Activated CD8-positive, alpha-beta T cell treated with anti-CD3 and anti-CD28 coated beads, Interleukin-2, amount 10 ng/mL, durations not matched to agents 7 days and 5 days (primary cell): ENCODE data around the gene ATP11A. TPM values are rescaled to one million over a fixed set of nuclear protein-coding genes. Genes with fewer than 3 reads are reported as not detected.

Experiments used
- ATAC-seq: fragments of 150-1000 bp; cut with Tn5 transposase; one replicate; pipeline ENCODE4 v1.10.0; 2021; ENCODE audit warnings: moderate library complexity
- CTCF ChIA-PET: fragments of 350-600 bp; sonication (Branson Sonifier 250); formaldehyde crosslinking; loops from one replicate; lab custom pipeline; 2021; ENCODE audit warnings: antibody characterized with exemption; lab: Charles Lee
- POLR2A ChIA-PET: fragments of 350-600 bp; sonication (Branson Sonifier 250); formaldehyde crosslinking; loops from one replicate; lab custom pipeline; 2021; ENCODE audit warnings: antibody characterized with exemption; lab: Charles Lee
- DNase-seq: peaks from one replicate; pipeline ENCODE4 v3.0.0-alpha.2; 2020
- H3K27ac Mint-ChIP-seq: one replicate; pipeline ENCODE4 v1.8.0; 2021; ENCODE audit warnings: mild to moderate bottlenecking, mixed read lengths
- H3K27me3 Mint-ChIP-seq: one replicate; pipeline ENCODE4 v1.8.0; 2021; ENCODE audit warnings: low read depth, mixed read lengths
- H3K36me3 Mint-ChIP-seq: one replicate; pipeline ENCODE4 v1.8.0; 2021; ENCODE audit warnings: low read depth, mixed read lengths
- H3K4me1 Mint-ChIP-seq: one replicate; pipeline ENCODE4 v1.8.0; 2021; ENCODE audit warnings: low read depth, mixed read lengths
- H3K4me3 Mint-ChIP-seq: one replicate; pipeline ENCODE4 v1.8.0; 2021; ENCODE audit warnings: mild to moderate bottlenecking, mixed read lengths
- H3K9me3 Mint-ChIP-seq: one replicate; pipeline ENCODE4 v1.8.0; 2022; ENCODE audit warnings: mixed read lengths; ENCODE audit not compliant: insufficient read depth
- total RNA-seq, 2 experiments: library from RNA; stranded (reverse); gene quantifications; one replicate each; pipeline ENCODE4 v1.2.3, GENCODE V29; 2021

ATP11A gene
- total RNA-seq, 2 experiments from 2014 or later = 35.6 to 38.3 TPM

GRCh38 chr13:112888238-112889111 is 198.6 kb downstream of the ATP11A start:
- Mint-ChIP-seq H3K27me3 (peaks cover 8% of the 10 kb centered on the region), H3K27ac (no peak overlapping the region), H3K9me3 (no peaks in the 10 kb centered on the region), H3K4me3 (no peak overlapping the region), H3K4me1 (peaks cover 7% of the 10 kb centered on the region), H3K36me3 (no peaks in the 10 kb centered on the region)
- no peak for DNase-seq
- ATAC-seq = no peak
- CTCF ChIA-PET = no interaction called here
- POLR2A ChIA-PET = no interaction called here

GRCh38 chr13:112889351-112890290 is 199.8 kb downstream of the ATP11A start:
- no peak for DNase-seq
- ChIA-PET POLR2A (no interaction called here), CTCF (no interaction called here)
- Mint-ChIP-seq H3K4me1 (peaks cover 8% of the 10 kb centered on the region), H3K27me3 (peaks cover 9% of the 10 kb centered on the region), H3K4me3 (no peak overlapping the region), H3K27ac (no peak overlapping the region), H3K36me3 (no peaks in the 10 kb centered on the region), H3K9me3 (no peaks in the 10 kb centered on the region)
- no peak for ATAC-seq

GRCh38 chr13:112890316-112891145 is 200.7 kb downstream of the ATP11A start:
- Mint-ChIP-seq H3K4me1 (peaks cover 10% of the 10 kb centered on the region), H3K27ac (no peak overlapping the region), H3K9me3 (no peaks in the 10 kb centered on the region), H3K36me3 (no peaks in the 10 kb centered on the region), H3K4me3 (no peak overlapping the region), H3K27me3 (peaks cover 11% of the 10 kb centered on the region)
- no peak for ATAC-seq
- no peak for DNase-seq
- ChIA-PET POLR2A (no interaction called here), CTCF (no interaction called here)

GRCh38 chr13:112891477-112892401 is 201.9 kb downstream of the ATP11A start:
- Mint-ChIP-seq H3K27me3 (peaks cover 11% of the 10 kb centered on the region), H3K36me3 (no peaks in the 10 kb centered on the region), H3K27ac (no peak overlapping the region), H3K9me3 (no peaks in the 10 kb centered on the region), H3K4me1 (peaks cover 10% of the 10 kb centered on the region), H3K4me3 (no peak overlapping the region)
- ChIA-PET POLR2A (no interaction called here), CTCF (no interaction called here)
- ATAC-seq = no peak
- DNase-seq = no peak

GRCh38 chr13:112892426-112893206 is 202.8 kb downstream of the ATP11A start:
- Mint-ChIP-seq H3K9me3 (no peaks in the 10 kb centered on the region), H3K27ac (no peak overlapping the region), H3K4me3 (no peak overlapping the region), H3K27me3 (peaks cover 11% of the 10 kb centered on the region), H3K4me1 (peaks cover 10% of the 10 kb centered on the region), H3K36me3 (no peaks in the 10 kb centered on the region)
- DNase-seq = no peak
- POLR2A ChIA-PET = no interaction called here
- CTCF ChIA-PET = interaction anchor here (1.2 kb wide), 1 partner anchor 50 kb away, joined by 3 read pairs; no protein-coding TSS in a partner anchor
- no peak for ATAC-seq

- ChIA-PET POLR2A (no interaction called here), CTCF (interaction anchor here (1.2 kb wide), 1 partner anchor 50 kb away, joined by 3 read pairs; no protein-coding TSS in a partner anchor)
- Mint-ChIP-seq H3K27me3 (peaks cover 11% of the 10 kb centered on the region), H3K4me1 (peaks cover 10% of the 10 kb centered on the region), H3K36me3 (no peaks in the 10 kb centered on the region), H3K4me3 (no peak overlapping the region), H3K9me3 (no peaks in the 10 kb centered on the region), H3K27ac (no peak overlapping the region)
- no peak for DNase-seq
- ATAC-seq = no peak
Observed at GRCh38 chr13:112893207-112893569, 203.3 kb downstream of the ATP11A start.

- Mint-ChIP-seq H3K4me1 (peaks cover 10% of the 10 kb centered on the region), H3K36me3 (no peaks in the 10 kb centered on the region), H3K27me3 (peaks cover 11% of the 10 kb centered on the region), H3K4me3 (no peak overlapping the region), H3K27ac (no peak overlapping the region), H3K9me3 (no peaks in the 10 kb centered on the region)
- no peak for DNase-seq
- CTCF ChIA-PET = interaction anchor here (1.2 kb wide), 1 partner anchor 49 kb away, joined by 3 read pairs; no protein-coding TSS in a partner anchor
- ATAC-seq = peak; percentile 61
- POLR2A ChIA-PET = no interaction called here
Observed at GRCh38 chr13:112893570-112894422, 204.0 kb downstream of the ATP11A start.

GRCh38 chr13:112894423-112894672 is 204.5 kb downstream of the ATP11A start:
- Mint-ChIP-seq H3K27me3 (peaks cover 11% of the 10 kb centered on the region), H3K36me3 (no peaks in the 10 kb centered on the region), H3K4me3 (no peak overlapping the region), H3K9me3 (no peaks in the 10 kb centered on the region), H3K4me1 (peaks cover 10% of the 10 kb centered on the region), H3K27ac (no peak overlapping the region)
- ChIA-PET POLR2A (no interaction called here), CTCF (no interaction called here)
- ATAC-seq (no peak), DNase-seq (no peak)

GRCh38 chr13:112894673-112895481 is 205.0 kb downstream of the ATP11A start:
- peaks cover 11% of the 10 kb centered on the region for H3K27me3 Mint-ChIP-seq
- no peaks in the 10 kb centered on the region for H3K9me3 Mint-ChIP-seq
- CTCF ChIA-PET = no interaction called here
- POLR2A ChIA-PET = no interaction called here
- DNase-seq = peak; percentile 23
- H3K4me1 Mint-ChIP-seq = peaks cover 10% of the 10 kb centered on the region
- H3K27ac Mint-ChIP-seq = no peak overlapping the region
- peak; percentile 24 for ATAC-seq
- no peak overlapping the region for H3K4me3 Mint-ChIP-seq
- H3K36me3 Mint-ChIP-seq = no peaks in the 10 kb centered on the region
